RKO (cell line): ENCODE results near the gene RNU5D-1.
"Not testable (repeated sequence)": the region's sequence is repeated elsewhere in the genome, so short reads cannot be mapped to it uniquely, and the experiment has no call there.

Experiments used
- DNase-seq: peaks from one replicate; pipeline ENCODE4 v3.0.0-alpha.2; 2016; ENCODE audit warnings: low spot score

The RNU5D-1 gene

DNA sequence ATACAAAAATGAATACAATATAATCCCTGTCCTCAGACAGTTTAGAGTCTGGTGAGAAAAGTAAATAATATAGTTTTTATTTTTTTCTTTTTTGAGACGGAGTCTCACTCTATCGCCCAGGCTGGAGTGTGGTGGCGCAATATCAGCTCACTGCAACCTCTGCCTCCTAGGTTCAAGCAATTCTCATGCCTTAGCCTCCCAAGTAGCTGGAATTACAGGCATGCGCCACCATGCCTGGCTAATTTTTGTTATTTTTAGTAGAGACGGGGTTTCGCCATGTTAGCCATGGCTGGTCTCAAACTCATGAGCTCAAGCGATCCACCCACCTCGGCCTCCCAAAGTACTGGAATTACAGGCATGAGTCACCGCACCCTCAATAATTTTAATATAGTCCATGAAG, 31.6 kb downstream of the RNU5D-1 start:
- DNase-seq: not testable (repeated sequence)

DNA sequence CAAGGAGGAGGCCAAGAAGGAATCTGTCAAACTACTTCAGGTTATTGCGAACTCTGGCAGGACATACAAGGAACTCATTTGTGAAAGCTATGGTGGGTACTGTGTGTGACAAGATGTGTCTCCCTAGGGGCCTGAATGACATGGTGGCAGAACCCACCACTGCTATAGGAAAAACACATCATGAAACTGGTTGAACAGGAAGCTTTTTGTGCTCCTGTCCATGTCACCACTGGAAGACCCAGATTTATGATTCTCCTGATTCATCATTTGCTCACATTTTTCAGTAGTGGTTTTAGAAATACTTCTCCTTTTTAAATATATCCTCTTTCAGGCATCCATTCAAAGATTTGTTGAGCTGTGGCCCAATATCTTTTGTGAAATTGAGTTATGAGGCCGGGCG, 32.8 kb downstream of the RNU5D-1 start:
- DNase-seq: no peak

DNA sequence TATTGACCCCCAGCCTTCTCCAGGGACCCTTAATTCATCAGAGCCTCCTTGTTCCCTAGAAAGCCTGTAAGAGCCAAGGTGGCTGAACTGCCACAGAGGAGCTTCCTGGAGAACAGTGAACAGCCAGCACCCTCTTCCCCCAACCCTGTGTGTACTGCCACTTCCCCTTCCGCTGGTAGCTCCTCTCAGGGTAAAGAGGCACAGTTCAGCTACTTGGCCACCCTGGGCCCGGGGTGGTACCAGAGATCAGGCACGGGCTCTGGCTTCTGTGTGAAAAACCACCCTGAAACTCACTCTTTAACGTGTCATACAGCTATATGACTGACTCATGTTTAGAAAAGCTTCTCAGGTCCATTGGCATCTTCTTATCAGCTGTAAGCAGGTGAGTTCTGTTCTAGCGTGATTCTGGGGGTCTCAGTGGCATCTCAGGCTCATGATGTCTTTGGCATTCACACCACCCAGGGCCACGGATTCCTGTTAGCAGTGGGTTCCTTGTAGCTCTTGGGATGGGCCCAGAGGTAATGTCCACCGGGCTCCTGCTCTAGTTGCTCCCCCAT, 34.1 kb downstream of the RNU5D-1 start:
- DNase-seq: no peak

DNA sequence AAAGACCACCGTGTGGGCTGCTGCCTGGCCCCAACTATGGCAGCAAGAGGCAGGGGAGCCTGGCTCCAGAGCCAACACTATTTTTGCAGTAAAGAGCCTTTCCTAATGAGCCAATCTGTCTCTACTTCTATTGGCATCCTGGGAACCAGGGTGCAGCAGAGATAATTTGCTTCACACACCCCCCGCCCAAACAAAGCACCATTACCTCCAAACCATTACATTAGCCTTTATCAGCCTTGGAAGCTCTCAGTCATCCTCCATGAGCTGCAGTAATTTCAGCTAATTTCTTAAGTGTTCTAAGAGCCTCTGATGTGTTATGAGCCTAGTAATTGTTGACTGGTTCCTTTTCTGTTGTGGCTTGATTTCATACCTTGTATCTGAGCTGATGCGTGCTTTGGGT, 34.9 kb downstream of the RNU5D-1 start:
- DNase-seq: no peak

DNA sequence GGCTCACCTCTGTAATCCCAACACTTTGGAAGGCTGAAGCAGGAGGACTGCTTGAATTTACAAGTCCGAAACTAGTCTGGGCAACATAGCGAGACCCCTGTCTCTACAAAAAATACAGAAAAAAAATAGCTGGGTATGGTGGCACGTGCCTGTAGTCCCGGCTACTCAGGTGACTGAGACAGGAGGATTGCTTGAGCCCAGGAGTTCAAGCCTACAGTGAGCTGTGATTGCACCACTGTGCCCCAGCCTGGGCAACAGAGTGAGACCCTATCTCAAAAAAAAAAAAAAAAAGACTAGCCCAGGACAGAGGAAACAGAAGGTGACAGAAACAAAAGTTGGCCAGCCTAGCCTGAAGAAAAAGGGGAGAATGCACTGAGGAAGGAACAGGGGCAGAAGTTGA, 35.3 kb downstream of the RNU5D-1 start:
- DNase-seq: no peak

DNA sequence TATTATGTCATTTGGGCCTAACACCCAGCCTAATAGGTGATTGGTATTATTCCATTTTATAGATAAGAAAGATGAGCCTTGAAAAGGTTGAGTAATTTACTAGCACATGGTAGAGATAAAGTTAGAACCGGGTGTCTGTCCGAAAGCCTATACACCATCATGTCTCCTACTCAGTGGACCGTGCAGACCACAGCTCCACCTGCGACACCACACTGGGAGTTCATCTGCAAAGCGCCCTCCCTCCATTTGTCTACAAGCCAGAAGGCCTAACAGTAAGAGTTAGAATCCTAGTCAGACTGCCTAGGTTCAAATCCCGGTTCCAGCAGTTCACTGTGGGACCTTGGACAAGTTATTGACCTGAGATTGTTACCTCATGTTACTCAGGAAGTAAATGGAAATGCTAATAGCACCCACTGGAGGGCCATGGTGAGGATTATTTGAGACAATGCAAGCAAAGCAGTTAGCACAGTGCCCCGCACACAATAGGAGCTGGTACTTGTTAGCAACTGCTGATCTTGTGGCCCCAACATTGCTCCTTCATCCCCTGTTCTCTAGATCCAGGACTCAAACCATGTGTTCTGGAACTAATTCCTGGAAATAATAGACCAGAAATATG, 36.0 kb downstream of the RNU5D-1 start:
- DNase-seq: no peak

DNA sequence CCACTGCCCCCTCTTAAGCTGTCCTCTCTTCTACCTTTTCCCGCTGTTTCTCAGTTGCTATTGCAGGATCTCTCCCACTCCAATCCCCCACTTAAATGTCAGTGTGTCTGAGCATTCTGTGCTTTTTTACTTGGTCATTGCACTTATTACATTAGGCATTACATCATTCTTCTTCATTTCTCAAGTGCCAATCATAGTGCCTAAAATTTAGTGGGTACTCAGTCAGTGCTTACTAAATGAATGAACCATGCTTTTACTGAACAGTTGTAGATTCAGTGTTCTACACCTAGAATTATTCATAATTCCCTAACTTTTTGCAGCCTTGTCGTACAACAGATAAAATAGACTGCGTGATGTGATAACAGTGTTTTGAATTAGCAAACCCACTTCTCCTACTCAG, 37.1 kb downstream of the RNU5D-1 start:
- no peak for DNase-seq

DNA sequence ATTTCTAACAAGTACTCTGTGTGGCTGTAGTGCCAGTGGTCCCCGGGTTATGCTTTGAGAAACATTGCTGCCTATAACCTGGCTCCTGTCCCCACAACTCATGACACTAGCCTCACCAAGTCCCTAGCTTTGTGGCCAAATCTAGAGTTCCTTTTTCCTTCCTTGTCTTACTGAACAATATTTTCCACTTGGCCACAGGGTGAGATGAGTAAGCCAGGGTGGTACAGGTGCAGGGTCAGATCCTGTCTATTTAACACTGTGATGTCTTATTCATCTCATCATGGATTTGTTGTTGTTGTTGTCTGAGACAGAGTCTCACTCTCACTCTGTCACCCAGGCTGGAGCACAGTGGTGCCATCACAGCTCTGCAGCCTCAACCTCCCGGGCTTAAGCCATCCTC, 37.8 kb downstream of the RNU5D-1 start:
- peak; percentile 30 for DNase-seq

DNA sequence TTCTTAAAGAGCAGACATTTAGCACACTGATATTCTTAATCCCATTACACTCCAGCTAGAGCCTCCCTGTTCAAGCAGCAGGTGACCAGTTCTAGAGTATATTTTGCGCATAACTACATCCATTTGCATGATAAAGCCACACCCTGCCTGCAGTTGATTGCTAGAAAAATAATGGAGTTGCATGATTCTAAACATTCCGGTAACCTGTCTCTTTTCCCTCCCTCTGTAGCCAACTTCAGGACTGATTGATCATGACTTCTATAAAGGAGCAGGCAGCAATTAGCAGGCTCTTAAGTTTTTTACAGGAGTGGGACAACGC, 41.6 kb downstream of the RNU5D-1 start:
- DNase-seq: no peak

DNA sequence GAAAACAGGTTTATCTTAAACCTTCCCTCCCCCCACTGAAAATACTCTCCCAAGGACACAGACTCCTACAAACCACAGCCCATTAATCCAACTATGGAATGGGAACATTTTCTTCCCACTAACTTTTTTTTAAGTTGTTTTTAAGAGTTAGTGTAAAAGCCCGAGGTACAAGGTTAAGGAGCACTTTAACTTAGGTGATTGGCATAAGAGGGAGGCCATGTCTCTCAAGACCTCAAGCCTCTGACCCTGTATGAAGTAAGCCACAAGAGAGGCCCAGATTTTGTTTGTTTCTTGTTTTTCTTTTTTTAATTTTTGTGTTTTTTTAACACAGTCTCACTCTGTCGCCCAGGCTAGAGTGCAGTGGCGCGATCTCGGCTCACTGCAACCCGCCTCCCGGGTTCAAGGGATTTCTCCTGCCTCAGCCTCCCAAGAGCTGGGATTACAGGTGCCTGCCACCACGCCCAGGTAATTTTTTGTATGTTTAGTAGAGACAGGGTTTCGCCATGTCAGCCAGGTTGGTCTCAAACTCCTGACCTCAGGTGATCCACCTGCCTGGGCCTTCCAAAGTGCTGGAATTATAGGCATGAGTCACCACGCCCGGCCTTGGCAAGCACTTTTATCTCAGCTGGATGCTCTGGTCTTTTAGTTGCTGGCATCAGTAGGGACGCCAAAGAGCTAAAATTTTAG, 42.1 kb downstream of the RNU5D-1 start:
- no peak for DNase-seq

DNA sequence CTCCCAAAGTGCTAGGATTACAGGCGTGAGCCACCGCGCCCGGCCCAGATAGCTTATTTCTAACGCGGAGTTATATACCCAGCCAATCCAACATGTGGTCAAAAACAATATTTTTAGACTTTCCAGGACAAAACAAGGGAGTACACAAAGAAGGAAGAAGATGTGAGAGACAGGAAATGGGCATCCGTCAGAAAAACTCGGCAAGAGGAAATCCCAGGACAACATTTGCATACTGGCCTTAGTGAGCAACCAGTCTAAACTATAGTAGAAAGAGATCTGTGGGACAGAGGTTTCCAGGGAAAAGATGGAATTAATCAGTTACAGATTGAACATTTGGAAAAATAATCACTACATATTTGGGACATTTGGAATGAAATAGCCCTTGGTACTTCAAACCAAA, 45.1 kb downstream of the RNU5D-1 start:
- no peak for DNase-seq

DNA sequence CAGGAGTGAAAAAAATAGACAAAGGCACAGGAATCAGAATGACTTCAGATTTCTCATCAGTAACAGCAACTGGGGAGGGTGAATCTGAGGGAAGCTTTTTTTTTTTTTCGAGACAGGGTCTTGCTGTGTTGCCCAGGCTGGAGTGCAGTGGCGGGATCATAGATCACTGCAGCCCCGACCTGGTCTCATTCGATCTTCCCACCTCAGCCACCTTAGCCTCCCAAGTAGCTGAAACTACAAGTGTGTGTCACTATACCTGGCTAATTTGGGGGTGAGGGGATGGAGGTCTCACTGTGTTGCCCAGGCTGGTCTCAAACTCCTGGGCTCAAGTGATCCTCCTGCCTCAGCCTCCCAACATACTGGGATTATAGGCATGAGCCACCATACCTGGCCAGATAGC, 45.8 kb downstream of the RNU5D-1 start:
- no peak for DNase-seq

DNA sequence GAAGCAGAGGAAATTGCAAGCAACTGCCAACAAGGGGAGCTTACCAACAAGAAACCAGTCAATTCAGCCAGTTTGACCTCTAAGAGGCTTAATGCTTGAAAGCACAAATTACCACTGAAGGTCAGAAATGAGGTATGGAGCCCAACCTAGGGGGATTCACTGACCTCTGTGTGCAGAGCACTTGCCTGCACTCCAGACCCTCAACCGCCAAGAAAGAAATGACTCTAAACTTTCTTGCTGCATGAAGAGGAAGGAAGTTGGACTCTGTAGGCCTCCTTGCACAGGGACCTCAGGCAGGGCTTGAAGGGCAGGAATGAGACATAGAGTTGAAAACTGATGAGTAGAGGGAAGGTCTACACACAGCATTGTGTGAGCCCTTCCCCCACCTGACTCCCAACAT, 46.4 kb downstream of the RNU5D-1 start:
- DNase-seq: no peak

DNA sequence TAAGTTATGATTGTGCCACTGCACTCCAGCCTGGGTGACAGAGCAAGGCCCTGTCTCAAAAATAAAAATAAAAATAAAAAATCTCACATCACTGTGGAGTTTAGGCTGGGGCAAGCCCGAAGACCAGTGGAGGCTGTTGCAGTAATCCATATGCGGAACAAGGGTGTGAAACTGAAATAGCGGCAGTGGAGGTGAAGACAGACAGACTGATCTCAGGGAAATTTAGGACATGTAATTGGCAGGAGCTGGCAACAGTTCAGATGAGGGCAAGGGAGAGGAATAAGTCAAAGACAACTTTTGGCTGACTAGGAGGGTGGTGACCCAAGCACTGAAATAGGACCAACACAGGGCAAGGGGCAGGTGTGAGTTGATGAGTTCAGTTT, 48.1 kb downstream of the RNU5D-1 start:
- DNase-seq: no peak

DNA sequence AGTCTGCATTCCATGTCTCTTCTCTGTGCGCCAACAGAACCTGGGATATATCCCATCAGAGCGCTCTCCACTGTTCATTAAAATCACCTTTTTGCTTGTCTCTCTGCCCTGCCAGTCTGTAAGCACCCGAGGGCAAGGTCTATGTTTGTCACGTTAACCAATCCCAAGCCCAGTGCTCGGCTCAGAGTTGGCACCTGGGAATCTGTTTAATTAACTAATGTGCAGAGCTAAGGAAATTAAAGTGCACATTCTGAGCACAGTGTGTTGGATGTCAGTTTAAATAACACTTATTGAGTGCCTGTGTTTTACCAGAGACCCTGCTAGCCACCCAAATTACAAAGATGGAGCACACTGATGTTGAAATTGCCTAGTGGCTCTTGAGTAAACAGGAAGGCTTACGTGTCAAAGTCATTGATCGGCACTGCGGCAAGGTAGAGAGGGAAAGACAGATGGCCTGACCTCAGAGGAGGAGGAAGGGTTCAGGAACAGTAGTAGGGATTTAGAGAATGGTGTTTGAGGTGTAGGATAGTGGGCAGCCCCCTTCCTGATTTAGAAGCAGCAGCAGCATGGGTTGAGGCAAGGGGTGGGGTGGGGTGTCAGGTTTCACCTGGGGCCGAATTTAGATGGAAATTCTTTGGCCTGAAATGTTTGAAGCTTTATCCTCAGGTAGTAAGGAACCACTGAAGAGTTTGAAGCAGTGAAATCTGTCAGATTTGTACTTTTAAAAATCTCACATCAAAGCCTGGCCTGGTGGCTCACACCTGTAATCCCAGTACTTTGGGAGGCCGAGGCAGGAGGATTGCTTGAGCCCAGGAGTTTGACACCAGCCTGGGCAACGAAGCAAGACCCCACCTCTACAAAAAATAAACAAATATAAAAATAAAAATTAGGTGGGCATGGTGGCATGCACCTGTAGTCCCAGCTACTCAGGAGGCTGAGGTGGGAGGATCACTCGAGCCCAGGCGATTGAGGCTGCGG, 48.8 kb downstream of the RNU5D-1 start:
- no peak for DNase-seq
